Measurements from ENCODE around the gene NPIPB4.
"Not testable (repeated sequence)": the region's sequence is repeated elsewhere in the genome, so short reads cannot be mapped to it uniquely, and the experiment has no call there.

DNA sequence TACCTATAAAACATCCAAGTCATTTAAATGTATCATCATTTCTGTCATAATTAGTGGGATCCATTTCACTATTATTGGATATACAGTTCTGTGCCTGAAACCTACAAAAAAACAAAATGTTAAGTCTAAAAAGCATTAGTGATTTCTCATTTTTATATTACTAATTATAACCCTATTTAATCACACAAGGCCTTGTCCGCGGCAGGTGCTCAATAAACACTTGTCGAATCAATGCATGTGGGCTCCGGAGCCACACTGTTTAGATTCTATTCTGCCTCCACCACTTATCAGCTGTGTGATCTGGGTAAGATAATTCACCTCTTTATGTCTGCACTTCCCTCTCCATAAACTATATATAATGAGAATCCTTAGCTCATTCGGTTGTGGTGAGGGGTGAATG, at the start of gene NPIPB4:
- TF ChIP-seq, protein P1, sequence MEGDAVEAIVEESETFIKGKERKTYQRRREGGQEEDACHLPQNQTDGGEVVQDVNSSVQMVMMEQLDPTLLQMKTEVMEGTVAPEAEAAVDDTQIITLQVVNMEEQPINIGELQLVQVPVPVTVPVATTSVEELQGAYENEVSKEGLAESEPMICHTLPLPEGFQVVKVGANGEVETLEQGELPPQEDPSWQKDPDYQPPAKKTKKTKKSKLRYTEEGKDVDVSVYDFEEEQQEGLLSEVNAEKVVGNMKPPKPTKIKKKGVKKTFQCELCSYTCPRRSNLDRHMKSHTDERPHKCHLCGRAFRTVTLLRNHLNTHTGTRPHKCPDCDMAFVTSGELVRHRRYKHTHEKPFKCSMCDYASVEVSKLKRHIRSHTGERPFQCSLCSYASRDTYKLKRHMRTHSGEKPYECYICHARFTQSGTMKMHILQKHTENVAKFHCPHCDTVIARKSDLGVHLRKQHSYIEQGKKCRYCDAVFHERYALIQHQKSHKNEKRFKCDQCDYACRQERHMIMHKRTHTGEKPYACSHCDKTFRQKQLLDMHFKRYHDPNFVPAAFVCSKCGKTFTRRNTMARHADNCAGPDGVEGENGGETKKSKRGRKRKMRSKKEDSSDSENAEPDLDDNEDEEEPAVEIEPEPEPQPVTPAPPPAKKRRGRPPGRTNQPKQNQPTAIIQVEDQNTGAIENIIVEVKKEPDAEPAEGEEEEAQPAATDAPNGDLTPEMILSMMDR (conservative IDR thresholded peaks at IDR 0.05), result not testable (repeated sequence)
- not testable (repeated sequence) for TF ChIP-seq EZH2 (IDR thresholded peaks at IDR 0.05; ENCODE audit: low read depth)
